H7 (cell line): ENCODE measurements around the gene JPT1. TPM values are rescaled to one million over a fixed set of nuclear protein-coding genes. Genes with fewer than 3 reads are reported as not detected.
A peak's percentile ranks its signal among the peaks of the same experiment; 100 is the strongest.
"Not testable (repeated sequence)": the region's sequence is repeated elsewhere in the genome, so short reads cannot be mapped to it uniquely, and the experiment has no call there.

Experiments used
- DNase-seq: peaks from one replicate; pipeline ENCODE4 v3.0.0; 2012
- H3K27me3 ChIP-seq: 2 replicates; pipeline ENCODE4 v1.6.0; 2011; ENCODE audit warnings: mild to moderate bottlenecking, low read length; ENCODE audit not compliant: control insufficient read depth, insufficient read depth
- H3K36me3 ChIP-seq: replicated peaks from 2 replicates; pipeline ENCODE4 v1.5.1; 2011; ENCODE audit warnings: low read length; ENCODE audit not compliant: control insufficient read depth, insufficient read depth
- H3K4me3 ChIP-seq: 2 replicates; pipeline ENCODE4 v1.5.1; 2011; ENCODE audit warnings: low read depth, mild to moderate bottlenecking, control low read depth, low read length, moderate library complexity; ENCODE audit not compliant: insufficient read depth
- total RNA-seq: library from RNA; depleted of rRNA; stranded (reverse); fragments of >200 nt; shearing (Covaris generic); gene quantifications from 2 replicates; pipeline ENCODE4 v1.2.3, GENCODE V29; 2014

JPT1 gene
- total RNA-seq, 1 experiment from 2014 or later = 454 TPM

DNA sequence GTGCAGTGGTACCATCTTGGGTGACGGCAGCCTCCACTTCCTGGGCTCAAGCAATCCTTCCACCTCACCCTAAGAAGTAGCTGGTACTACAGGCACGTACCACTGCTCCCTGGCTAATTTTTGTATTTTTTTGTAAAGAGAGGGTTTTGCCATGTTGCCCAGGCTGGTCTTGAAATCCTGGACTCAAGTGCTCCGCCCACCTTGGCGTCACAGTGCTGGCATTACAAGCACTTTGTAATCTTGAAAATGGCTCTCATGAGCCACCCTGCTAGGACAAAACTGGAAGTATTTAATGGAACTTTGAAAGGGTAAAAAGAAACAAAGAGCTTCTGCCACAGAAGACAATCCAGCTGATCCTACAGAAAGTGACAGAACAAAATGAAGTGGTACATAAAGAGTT, 19.2 kb upstream of the JPT1 start:
- no peak for DNase-seq
- Histone ChIP-seq H3K27me3 (no peaks in the 10 kb centered on the region), H3K4me3 (no peak overlapping the region), H3K36me3 (peaks cover 23% of the 10 kb centered on the region)

DNA sequence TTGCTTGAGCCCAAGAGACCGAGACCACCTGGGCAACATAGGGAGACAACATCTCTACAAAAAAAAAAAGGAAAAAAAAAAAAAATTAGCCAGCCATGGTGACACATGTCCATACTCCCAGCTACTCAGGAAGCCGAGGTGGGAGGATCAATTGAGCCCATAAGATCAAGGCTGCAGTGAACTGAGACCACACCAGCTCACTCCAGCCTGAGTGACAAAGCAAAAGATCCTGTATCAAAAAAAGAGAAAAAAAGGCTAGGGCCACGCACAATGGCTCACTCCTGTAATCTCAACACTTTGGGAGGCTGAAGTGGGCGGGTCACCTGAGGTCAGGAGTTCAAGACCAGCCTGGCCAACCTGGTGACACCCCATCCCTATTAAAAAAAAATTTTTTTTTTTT, 14.7 kb upstream of the JPT1 start:
- Histone ChIP-seq H3K27me3 (no peaks in the 10 kb centered on the region), H3K36me3 (peaks cover 17% of the 10 kb centered on the region)

DNA sequence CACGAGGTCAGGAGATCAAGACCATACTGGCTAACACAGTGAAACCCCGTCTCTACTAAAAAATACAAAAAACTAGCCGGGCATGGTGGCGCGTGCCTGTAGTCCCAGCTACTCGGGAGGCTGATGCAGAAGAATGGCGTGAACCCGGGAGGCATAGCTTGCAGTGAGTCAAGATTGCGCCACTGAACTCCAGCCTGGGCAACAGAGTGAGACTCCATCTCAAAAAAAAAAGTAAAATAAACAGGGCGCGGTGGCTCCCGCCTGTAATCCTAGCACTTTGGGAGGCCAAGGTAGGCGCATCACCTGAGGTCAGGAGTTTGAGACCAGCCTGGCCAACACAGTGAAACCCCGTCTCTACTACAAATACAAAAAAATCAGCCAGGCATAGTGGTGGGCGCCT, 10.3 kb upstream of the JPT1 start:
- not testable (repeated sequence) for H3K36me3 ChIP-seq, H3K4me3 ChIP-seq, H3K27me3 ChIP-seq, DNase-seq

More for the DNA sequence above, 14.7 kb upstream of the JPT1 start:
- DNase-seq = no peak
- no peak overlapping the region for H3K4me3 ChIP-seq

- Histone ChIP-seq H3K36me3 (peaks cover 4% of the 10 kb centered on the region), H3K4me3 (no peak overlapping the region), H3K27me3 (no peaks in the 10 kb centered on the region)
- no peak for DNase-seq
These were observed 8.8 kb upstream of the JPT1 start for GRCh38 chr17:75163074-75163473.

GRCh38 chr17:75160211-75160610, 5.9 kb upstream of the JPT1 start:
- Histone ChIP-seq H3K27me3 (no peaks in the 10 kb centered on the region), H3K36me3 (no peaks in the 10 kb centered on the region), H3K4me3 (no peak overlapping the region)
- DNase-seq = no peak

DNA sequence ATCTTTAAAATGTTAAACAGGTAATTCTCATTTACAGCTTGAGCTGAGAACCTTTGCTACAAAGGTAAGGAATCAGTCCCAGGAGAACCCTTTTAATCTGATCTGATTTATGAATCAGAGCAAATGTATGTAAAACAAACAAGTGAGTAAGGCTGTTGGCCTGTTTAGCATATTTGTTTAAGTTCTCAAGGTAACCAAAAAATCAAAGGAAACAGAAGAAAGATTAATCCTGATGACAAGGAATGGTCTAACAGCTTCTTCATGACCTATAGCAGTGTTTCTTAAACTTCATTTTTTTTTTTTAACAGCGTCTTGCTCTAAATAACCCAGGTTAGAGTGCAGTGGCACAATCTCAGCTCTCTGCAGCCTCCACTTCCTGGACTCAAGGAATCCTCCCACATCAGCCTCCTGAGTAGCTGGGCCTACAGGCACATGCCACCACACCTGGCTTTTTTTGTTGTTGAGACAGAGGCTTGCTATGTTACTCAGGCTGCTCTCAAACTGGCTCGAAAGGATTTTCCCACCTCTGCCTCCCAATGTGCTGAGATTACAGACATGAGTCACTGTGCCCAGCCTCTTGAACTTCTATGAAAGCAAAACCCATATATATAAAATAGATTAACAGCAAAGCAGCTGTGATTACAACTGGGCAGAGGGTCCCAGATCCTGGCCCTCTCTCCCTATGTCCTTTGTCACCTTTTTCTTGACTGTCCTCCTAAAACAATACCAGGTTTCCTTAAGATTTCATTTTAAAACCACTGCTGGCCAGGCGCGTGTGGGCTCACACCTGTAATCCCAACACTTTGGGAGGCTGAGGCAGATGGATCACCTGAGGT, 5.1 kb upstream of the JPT1 start:
- no peak overlapping the region for H3K4me3 ChIP-seq

DNA sequence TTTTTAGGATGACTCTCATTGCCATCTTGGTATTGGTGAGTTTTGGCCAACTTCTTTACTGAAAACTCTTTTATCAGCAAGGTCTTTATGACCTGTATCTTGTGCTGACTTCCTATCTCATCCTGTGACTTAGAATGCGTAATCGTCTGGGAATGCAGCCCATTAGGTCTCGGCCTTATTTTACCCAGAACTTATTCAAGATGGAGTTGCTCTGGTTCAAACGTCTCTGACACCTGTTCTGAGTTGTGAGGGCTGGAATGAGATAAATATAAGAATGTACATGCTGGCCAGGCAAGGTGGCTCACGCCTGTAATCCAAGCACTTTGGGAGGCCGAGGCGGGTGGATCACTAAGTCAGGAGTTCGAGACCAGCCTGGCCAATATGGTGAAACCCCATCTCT, 4.2 kb upstream of the JPT1 start:
- not testable (repeated sequence) for H3K4me3 ChIP-seq, H3K27me3 ChIP-seq, H3K36me3 ChIP-seq, DNase-seq

More for the DNA sequence above, 5.1 kb upstream of the JPT1 start:
- no peaks in the 10 kb centered on the region for H3K36me3 ChIP-seq
- no peak for DNase-seq
- no peaks in the 10 kb centered on the region for H3K27me3 ChIP-seq

DNA sequence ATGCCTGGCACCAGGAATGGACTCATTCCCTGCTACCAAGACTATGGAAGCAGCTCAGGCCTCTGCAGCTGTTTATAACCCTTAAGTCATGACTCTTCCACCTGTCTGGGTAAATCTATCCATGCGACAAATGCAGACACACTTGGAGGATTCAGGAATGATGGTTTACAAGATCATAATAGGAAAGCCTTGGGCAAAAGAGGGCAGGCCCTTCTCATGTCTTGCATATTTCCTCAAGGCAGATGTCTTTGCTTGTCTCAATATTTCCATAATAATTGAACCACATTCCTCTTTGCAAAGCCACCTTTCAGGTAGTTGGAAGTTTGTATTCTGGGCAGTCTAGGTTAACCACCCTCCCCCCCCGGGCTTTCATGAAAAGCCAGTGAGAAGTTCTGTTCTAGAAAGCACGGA, 884 bp upstream of the JPT1 start:
- Histone ChIP-seq H3K27me3 (no peaks in the 10 kb centered on the region), H3K4me3 (no peak overlapping the region), H3K36me3 (no peaks in the 10 kb centered on the region)
- peak; percentile 45 for DNase-seq

GRCh38 chr17:75153780-75154194, 525 bp downstream of the JPT1 start:
- DNase-seq = peak; percentile 70
- Histone ChIP-seq H3K36me3 (no peaks in the 10 kb centered on the region; the same call in 1 of the 2 replicates), H3K4me3 (peak overlapping the region; percentile 99)

GRCh38 chr17:75152922-75153779, 1.2 kb downstream of the JPT1 start:
- peak; percentile 76 for DNase-seq
- Histone ChIP-seq H3K27me3 (no peaks in the 10 kb centered on the region), H3K4me3 (peak overlapping the region; percentile 99), H3K36me3 (peaks cover 3% of the 10 kb centered on the region)

More at GRCh38 chr17:75153780-75154194, 525 bp downstream of the JPT1 start:
- no peaks in the 10 kb centered on the region for H3K27me3 ChIP-seq

GRCh38 chr17:75152523-75152921, 1.8 kb downstream of the JPT1 start:
- no peak for DNase-seq
- Histone ChIP-seq H3K4me3 (peak overlapping the region; percentile 99), H3K36me3 (peaks cover 6% of the 10 kb centered on the region), H3K27me3 (no peaks in the 10 kb centered on the region)

DNA sequence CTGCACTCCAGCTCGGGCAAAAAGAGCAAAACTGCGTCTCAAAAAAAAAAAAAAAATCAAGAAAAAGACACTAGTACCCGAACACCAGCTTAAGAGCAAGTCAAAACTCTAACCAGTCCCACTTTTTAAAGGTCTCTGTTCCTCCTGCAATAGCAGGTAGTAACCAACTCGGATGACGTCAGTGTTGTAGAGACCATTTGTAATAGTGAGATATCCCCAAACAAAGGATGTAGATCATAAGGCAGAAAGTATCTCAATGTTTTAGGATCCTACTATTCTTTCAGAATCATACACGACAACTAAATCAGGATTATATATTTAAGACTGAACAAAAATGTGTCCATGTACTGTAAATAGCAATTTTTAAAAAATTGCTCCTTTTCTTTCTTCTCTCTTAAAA, 2.4 kb downstream of the JPT1 start:
- peaks cover 11% of the 10 kb centered on the region for H3K36me3 ChIP-seq
- no peaks in the 10 kb centered on the region for H3K27me3 ChIP-seq
- peak overlapping the region; percentile 99; the same call in 1 of the 2 replicates for H3K4me3 ChIP-seq
- DNase-seq = no peak

DNA sequence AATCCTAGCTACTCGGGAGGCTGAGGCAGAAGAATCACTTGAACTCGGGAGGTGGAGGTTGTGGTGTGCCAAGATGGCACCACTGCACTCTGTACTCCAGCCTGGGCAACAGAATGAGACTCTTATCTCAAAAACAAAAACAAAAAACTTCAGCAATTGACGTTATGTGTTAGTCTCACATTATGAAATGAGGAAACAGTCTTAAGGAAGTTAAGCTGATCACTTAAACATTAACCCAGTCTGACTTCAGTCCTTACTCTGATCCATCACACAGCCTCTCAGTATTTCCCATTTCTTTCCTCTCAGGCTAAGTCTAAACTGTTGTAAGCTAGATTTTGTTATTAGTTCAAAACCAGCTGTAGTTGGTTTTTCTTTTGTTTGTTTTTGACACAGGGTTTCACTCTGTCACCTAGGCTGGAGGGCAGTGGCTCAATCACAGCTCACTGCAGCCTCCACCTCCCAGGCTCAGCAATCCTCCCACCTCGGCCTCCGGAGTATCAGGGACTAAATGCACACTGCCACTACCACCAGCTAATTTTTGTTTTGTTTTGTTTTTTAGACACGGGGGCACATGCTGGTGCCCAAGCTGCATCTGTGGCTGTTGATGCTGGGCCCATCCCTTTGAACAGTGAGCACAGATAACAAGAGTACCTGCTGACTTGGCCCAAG, 6.3 kb downstream of the JPT1 start:
- no peak overlapping the region for H3K4me3 ChIP-seq
- DNase-seq = no peak
- peaks cover 31% of the 10 kb centered on the region for H3K36me3 ChIP-seq
- H3K27me3 ChIP-seq = no peaks in the 10 kb centered on the region

- Histone ChIP-seq H3K36me3 (peaks cover 38% of the 10 kb centered on the region), H3K4me3 (no peak overlapping the region), H3K27me3 (no peaks in the 10 kb centered on the region)
- DNase-seq = no peak
These were observed 7.7 kb downstream of the JPT1 start for GRCh38 chr17:75146592-75146991.
